Endothelial cell of umbilical vein (primary cell): ENCODE measurements around the gene TLE7. TPM values are rescaled to one million over a fixed set of nuclear protein-coding genes. Genes with fewer than 3 reads are reported as not detected.

Experiments used
- BruUV-seq: library from RNA; stranded (reverse); fragments of 400-500 nt; replicated peaks from 2 replicates; lab custom pipeline; 2021; lab: Mats Ljungman, UMichigan
- CTCF ChIA-PET: fragments of 300-600, 350-600 bp; sonication (Branson Sonifier 250); formaldehyde crosslinking; loops from one replicate; lab custom pipeline; 2021; ENCODE audit warnings: antibody characterized with exemption, inconsistent platforms; lab: Charles Lee
- POLR2A ChIA-PET: fragments of 300-600, 350-600 bp; sonication (Branson Sonifier 250); formaldehyde crosslinking; loops from one replicate; lab custom pipeline; 2021; ENCODE audit warnings: antibody characterized with exemption, inconsistent platforms; lab: Charles Lee
- DNase-seq: peaks from one replicate; pipeline ENCODE4 v3.0.0-alpha.2; 2011; ENCODE audit warnings: low read depth, low spot score
- FAIRE-seq: peaks from 2 replicates; lab custom pipeline; 2011; peaks lifted over from hg19 to GRCh38; lab: Jason Lieb, UNC
- H2AFZ ChIP-seq: 2 replicates; pipeline ENCODE4 v1.6.0; 2012; ENCODE audit warnings: low read depth, low read length, control low read depth, inconsistent platforms
- H3K27ac ChIP-seq: 2 replicates; pipeline ENCODE4 v1.5.1; 2011; ENCODE audit warnings: low read depth, mild to moderate bottlenecking, control low read depth, low read length, moderate library complexity; ENCODE audit not compliant: insufficient read depth
- H3K27me3 ChIP-seq, 2 experiments: 2 replicates each; pipeline versions ENCODE4 v1.6.0 to v1.6.1; 2011; ENCODE audit warnings: low read length in 2 of 2, mixed read lengths in 1 of 2; ENCODE audit not compliant: control insufficient read depth in 2 of 2, insufficient read depth in 2 of 2
- H3K36me3 ChIP-seq, 2 experiments: 2 replicates in 1 of 2; 3 replicates in 1 of 2; pipeline ENCODE4 v1.5.1; 2011; ENCODE audit warnings: low read length in 2 of 2, mild to moderate bottlenecking in 1 of 2, moderate library complexity in 1 of 2; ENCODE audit not compliant: control insufficient read depth in 2 of 2, insufficient read depth in 2 of 2; ENCODE audit errors: extremely low read depth in 1 of 2
- H3K4me1 ChIP-seq: 3 replicates; pipeline ENCODE4 v1.5.1; 2011; ENCODE audit warnings: mild to moderate bottlenecking, low read length; ENCODE audit not compliant: control insufficient read depth, insufficient read depth; ENCODE audit errors: extremely low read depth
- H3K4me2 ChIP-seq: 2 replicates; pipeline ENCODE4 v1.6.1; 2011; ENCODE audit warnings: low read length, control low read depth, mixed read lengths; ENCODE audit not compliant: insufficient read depth
- H3K4me3 ChIP-seq, 3 experiments: fragments of 200-600 bp in 1 of 3; sonication (generic), shearing (Covaris generic) in 1 of 3; replicated peaks in 1 of 3; 2 replicates each; pipeline ENCODE4 v1.5.1; 2011 to 2016; ENCODE audit warnings: control low read depth in 3 of 3, low read length in 3 of 3, mild to moderate bottlenecking in 2 of 3, inconsistent platforms in 1 of 3, low read depth in 1 of 3, moderate library complexity in 1 of 3; ENCODE audit not compliant: insufficient read depth in 1 of 3
- H3K79me2 ChIP-seq: 2 replicates; pipeline ENCODE4 v1.6.0; 2012; ENCODE audit warnings: low read length, inconsistent platforms; ENCODE audit not compliant: control insufficient read depth, insufficient read depth
- H3K9ac ChIP-seq: replicated peaks from 2 replicates; pipeline ENCODE3; 2011; ENCODE audit warnings: low read length, control low read depth; ENCODE audit not compliant: insufficient read depth; ENCODE audit errors: extremely low read depth
- H3K9me1 ChIP-seq: replicated peaks from 3 replicates; pipeline ENCODE4 v1.6.0; 2011; ENCODE audit warnings: mild to moderate bottlenecking, low read length; ENCODE audit not compliant: control insufficient read depth, insufficient read depth; ENCODE audit errors: extremely low read depth
- H3K9me3 ChIP-seq: replicated peaks from 2 replicates; pipeline ENCODE4 v1.5.1; 2012; ENCODE audit warnings: low read length, inconsistent platforms; ENCODE audit not compliant: control insufficient read depth, insufficient read depth
- H4K20me1 ChIP-seq: replicated peaks from 2 replicates; pipeline ENCODE3; 2011; ENCODE audit warnings: mild to moderate bottlenecking, low read length; ENCODE audit not compliant: control insufficient read depth, insufficient read depth; ENCODE audit errors: extremely low read depth
- EZH2 ChIP-seq: IDR thresholded peaks from 2 replicates; pipeline ENCODE4 v1.6.1; 2012; ENCODE audit warnings: borderline replicate concordance, low read depth, mild to moderate bottlenecking, moderate library complexity, low read length, inconsistent platforms; ENCODE audit not compliant: severe bottlenecking
- FOS ChIP-seq: IDR thresholded peaks from 2 replicates; pipeline ENCODE4 v1.6.1; 2011; ENCODE audit warnings: mild to moderate bottlenecking, low read length, moderate library complexity, borderline replicate concordance; ENCODE audit not compliant: insufficient read depth
- GATA2 ChIP-seq: IDR thresholded peaks from 2 replicates; pipeline ENCODE4 v1.7.0; 2011; ENCODE audit warnings: low read depth, mild to moderate bottlenecking, moderate library complexity, mixed read lengths, low read length; ENCODE audit not compliant: insufficient read length, insufficient read depth
- JUN ChIP-seq: IDR thresholded peaks from 2 replicates; pipeline ENCODE4 v1.6.1; 2011; ENCODE audit warnings: borderline replicate concordance, low read depth; ENCODE audit not compliant: insufficient read length, insufficient read depth
- MYC ChIP-seq: IDR thresholded peaks from one replicate; pipeline ENCODE4 v1.6.1; 2011; ENCODE audit warnings: mild to moderate bottlenecking, low read depth, low read length
- POLR2A ChIP-seq: IDR thresholded peaks from 2 replicates; pipeline ENCODE4 v1.6.1; 2012; ENCODE audit warnings: low read depth, mild to moderate bottlenecking, control low read depth, low read length
- POLR2AphosphoS5 ChIP-seq: IDR thresholded peaks from 2 replicates; pipeline ENCODE4 v1.6.1; 2012; ENCODE audit warnings: low read depth, mild to moderate bottlenecking, control low read depth, low read length, moderate library complexity; ENCODE audit not compliant: insufficient read depth
- dilution Hi-C: fragments of 300-500 bp; cut with MboI; formaldehyde crosslinking; loops from one replicate; pipeline ENCODE4 v1.15.0; 2019; ENCODE audit warnings: low sequenced_read_pairs; ENCODE audit not compliant: extremely low pct_ligation_motif_present
- intact Hi-C: fragments of 100-400 bp; cut with micrococcal nuclease; formaldehyde crosslinking; loops from one replicate; pipeline ENCODE4 v1.10.0; 2022
- polyA plus RNA-seq, 4 experiments: library from polyadenylated mRNA; depleted of rRNA in 3 of 4; stranded (reverse) in 3 of 4; unstranded in 1 of 4; fragments of >200 nt; gene quantifications; 2 replicates each; pipeline versions ENCODE4 v1.2.1 to v1.2.3, GENCODE V29; 2011 to 2012; ENCODE audit warnings: missing spikeins in 1 of 4
- total RNA-seq: library from RNA; stranded (reverse); gene quantifications from 2 replicates; pipeline ENCODE4 v1.2.3, GENCODE V29; 2021
- TF ChIP-seq, protein P1 (sequence below), 2 donors: IDR thresholded peaks; 1 replicate in 1 of 2; 2 replicates in 1 of 2; pipeline ENCODE4 v1.5.1; 2011; ENCODE audit warnings: low read length in 2 of 2, mild to moderate bottlenecking in 2 of 2, moderate library complexity in 2 of 2, control low read depth in 1 of 2, inconsistent platforms in 1 of 2, low read depth in 1 of 2; ENCODE audit not compliant: insufficient read depth in 1 of 2; ENCODE audit errors: extremely low read depth in 1 of 2
- TF ChIP-seq, protein P2 (sequence below): IDR thresholded peaks from 2 replicates; pipeline ENCODE4 v1.6.1; 2011; ENCODE audit not compliant: insufficient read depth, insufficient read length

Gene TLE7
- total and polyA plus RNA-seq, 2 donors (not counting 3 experiments of a cell fraction or from before 2014, with no cell fraction given), result not detected

DNA sequence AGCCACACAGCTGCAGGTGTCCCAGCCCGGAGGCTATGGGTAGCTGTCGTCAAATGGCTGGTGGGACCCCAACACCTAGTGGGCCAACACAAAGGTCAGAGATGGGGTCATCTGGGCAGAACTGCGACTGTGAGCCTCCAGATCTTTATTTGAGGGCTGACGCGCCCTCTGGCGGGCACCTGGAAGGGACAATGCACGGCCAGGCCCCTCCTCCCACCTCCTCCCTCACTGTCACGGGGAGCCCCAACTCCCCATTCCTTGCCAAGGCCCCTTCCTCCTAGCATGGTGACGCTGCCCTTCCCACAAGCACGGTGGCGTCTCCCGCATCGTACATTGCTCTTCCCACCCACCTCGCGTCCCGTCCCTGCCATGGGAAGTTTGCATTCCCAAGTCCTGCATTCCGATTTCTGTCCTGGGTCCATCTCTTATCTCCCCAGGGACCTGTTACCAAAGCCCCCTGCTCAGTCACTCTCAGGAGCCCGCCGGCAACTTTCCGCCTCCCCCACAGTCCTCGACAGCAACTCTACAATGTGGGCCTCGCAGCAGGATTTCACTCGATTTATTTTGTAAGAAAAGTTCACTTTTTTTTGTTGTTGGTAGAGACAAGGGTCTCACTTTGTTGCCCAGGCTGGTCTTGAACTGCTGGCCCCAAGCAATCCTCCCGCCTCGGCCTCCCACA is 1.0 kb downstream of the TLE7 start:
- Histone ChIP-seq H2AFZ (no peak overlapping the region), H4K20me1 (no peaks in the 10 kb centered on the region), H3K9me1 (no peaks in the 10 kb centered on the region), H3K79me2 (no peaks in the 10 kb centered on the region), H3K36me3 (no peaks in the 10 kb centered on the region), H3K27me3 (no peaks in the 10 kb centered on the region), H3K9me3 (no peaks in the 10 kb centered on the region), H3K9ac (no peak overlapping the region), H3K4me1 (no peaks in the 10 kb centered on the region), H3K4me3 (no peak overlapping the region), H3K27ac (no peak overlapping the region), H3K4me2 (no peak overlapping the region)
- BruUV-seq, result no TSS peak
- ChIA-PET POLR2A (no interaction called here), CTCF (interaction anchor here (0.9 to 2.1 kb wide), 3 partner anchors 28 to 58 kb away, joined by 4 to 13 read pairs (median 6); no protein-coding TSS in a partner anchor)
- dilution Hi-C loops (no loop called here), intact Hi-C loops (loop anchor here (1.0 kb wide), 1 partner anchor 58 kb away; no protein-coding TSS in a partner anchor)
- DNase-seq (no peak), FAIRE-seq (no peak)
- TF ChIP-seq, protein P1, sequence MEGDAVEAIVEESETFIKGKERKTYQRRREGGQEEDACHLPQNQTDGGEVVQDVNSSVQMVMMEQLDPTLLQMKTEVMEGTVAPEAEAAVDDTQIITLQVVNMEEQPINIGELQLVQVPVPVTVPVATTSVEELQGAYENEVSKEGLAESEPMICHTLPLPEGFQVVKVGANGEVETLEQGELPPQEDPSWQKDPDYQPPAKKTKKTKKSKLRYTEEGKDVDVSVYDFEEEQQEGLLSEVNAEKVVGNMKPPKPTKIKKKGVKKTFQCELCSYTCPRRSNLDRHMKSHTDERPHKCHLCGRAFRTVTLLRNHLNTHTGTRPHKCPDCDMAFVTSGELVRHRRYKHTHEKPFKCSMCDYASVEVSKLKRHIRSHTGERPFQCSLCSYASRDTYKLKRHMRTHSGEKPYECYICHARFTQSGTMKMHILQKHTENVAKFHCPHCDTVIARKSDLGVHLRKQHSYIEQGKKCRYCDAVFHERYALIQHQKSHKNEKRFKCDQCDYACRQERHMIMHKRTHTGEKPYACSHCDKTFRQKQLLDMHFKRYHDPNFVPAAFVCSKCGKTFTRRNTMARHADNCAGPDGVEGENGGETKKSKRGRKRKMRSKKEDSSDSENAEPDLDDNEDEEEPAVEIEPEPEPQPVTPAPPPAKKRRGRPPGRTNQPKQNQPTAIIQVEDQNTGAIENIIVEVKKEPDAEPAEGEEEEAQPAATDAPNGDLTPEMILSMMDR (IDR thresholded peaks at IDR 0.05; ENCODE audit: extremely low read depth in 1 of 2, insufficient read depth in 1 of 2, low read depth in 1 of 2, low read length in 2 of 2), result peak in 1 of 2 donors; percentile 34
- no peak for TF ChIP-seq POLR2A

DNA sequence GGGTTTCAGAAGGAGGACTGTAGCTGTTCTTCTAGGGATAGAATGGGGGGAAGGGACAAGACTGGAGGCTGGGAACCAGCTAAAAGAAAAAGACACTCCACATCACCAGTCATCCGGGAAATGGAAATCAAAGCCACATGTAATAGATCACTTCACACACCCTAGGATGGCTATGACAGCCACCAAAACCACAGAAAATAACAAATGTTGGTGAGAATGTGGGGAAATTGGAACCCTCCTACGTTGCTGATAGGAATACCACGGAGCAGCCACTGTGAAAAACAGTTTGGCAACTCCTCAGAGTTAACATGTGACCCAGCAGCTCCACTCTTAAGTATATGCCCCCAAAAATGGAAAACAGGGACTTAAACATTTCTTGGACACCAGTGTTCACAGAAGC is 2.3 kb downstream of the TLE7 start:
- CTCF ChIA-PET, result interaction anchor here (1.4 to 2.1 kb wide), 3 partner anchors 27 to 60 kb away, joined by 4 to 13 read pairs (median 6); no protein-coding TSS in a partner anchor
- dilution Hi-C loops, result no loop called here

More for the DNA sequence above, 2.3 kb downstream of the TLE7 start:
- Histone ChIP-seq H3K4me1 (no peaks in the 10 kb centered on the region), H3K79me2 (no peaks in the 10 kb centered on the region), H3K4me3 (no peak overlapping the region), H2AFZ (no peak overlapping the region), H3K27me3 (no peaks in the 10 kb centered on the region), H3K4me2 (no peak overlapping the region), H3K27ac (no peak overlapping the region), H3K9me1 (no peaks in the 10 kb centered on the region), H3K9ac (no peak overlapping the region), H4K20me1 (no peaks in the 10 kb centered on the region), H3K36me3 (no peaks in the 10 kb centered on the region), H3K9me3 (no peaks in the 10 kb centered on the region)
- intact Hi-C loops, result no loop called here
- BruUV-seq, result no TSS peak
- DNase-seq (no peak), FAIRE-seq (no peak)
- TF ChIP-seq GATA2 (no peak), JUN (no peak), MYC (no peak), POLR2AphosphoS5 (no peak), POLR2A (no peak), FOS (no peak), EZH2 (no peak)
- TF ChIP-seq, protein P2, sequence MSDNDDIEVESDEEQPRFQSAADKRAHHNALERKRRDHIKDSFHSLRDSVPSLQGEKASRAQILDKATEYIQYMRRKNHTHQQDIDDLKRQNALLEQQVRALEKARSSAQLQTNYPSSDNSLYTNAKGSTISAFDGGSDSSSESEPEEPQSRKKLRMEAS, result no peak
- TF ChIP-seq, protein P1 (IDR thresholded peaks at IDR 0.05; ENCODE audit: extremely low read depth in 1 of 2, insufficient read depth in 1 of 2, low read depth in 1 of 2, low read length in 2 of 2), result no peak
- POLR2A ChIA-PET, result no interaction called here
